ENCODE measurements around the gene BCL2A1.
A peak's percentile ranks its signal among the peaks of the same experiment; 100 is the strongest.
"Not testable (repeated sequence)": the region's sequence is repeated elsewhere in the genome, so short reads cannot be mapped to it uniquely, and the experiment has no call there.

The BCL2A1 gene

DNA sequence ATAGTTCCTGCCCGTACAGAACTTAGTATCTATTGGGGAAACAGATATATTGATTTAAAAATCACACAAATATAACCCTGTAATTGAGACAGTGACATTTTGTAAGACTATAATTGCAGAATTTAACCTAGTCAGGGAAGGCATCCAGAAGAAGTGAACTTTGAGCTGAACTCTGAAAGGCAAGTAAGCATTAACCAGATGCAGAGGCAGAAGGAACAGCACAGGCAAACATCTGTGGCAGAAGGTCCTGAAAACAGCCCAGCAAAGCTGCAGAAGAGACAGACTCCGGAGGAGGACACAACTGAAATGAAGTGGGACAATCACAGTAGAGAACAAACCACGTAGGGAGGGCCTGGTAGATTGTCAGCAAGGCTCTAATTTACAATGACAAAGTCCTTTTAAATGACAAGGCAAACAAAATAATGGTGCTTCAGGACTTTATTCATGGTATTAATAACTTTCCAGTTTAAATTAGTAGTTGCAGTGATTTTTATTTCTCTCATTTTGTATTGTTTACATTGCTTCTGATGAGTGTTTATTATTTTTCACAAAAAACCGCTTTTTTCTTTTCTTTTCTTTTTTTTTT is 14.5 kb downstream of the BCL2A1 start:
- no peak for DNase-seq

- no peak for DNase-seq
These were observed 16.3 kb downstream of the BCL2A1 start for GRCh38 chr15:79954661-79955060.

- DNase-seq, result no peak
These were observed 17.0 kb downstream of the BCL2A1 start for GRCh38 chr15:79953951-79954444.

- no peak for DNase-seq
These were observed 18.7 kb downstream of the BCL2A1 start for GRCh38 chr15:79952329-79952728.

- no peak for DNase-seq
These were observed 20.7 kb downstream of the BCL2A1 start for GRCh38 chr15:79950247-79950646.

DNA sequence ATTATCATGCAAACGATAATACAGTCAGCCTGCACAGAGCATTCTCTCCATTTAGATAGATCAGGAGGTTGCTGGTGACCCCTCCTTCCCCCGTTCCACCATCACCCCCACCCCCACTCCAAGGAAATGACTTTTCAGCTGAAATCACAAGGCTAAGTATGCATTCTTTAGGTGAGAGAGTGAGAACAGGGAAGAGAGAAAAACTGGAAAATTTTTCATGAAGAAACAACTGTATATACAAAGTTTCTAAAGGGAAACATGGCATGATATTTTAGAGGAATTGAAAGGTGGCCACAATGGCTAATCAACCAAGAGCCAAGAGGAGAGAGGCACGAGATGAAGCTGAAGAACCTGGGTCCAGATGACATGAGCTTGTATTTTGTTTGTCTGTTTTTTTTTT is 22.2 kb downstream of the BCL2A1 start:
- no peak for DNase-seq

GRCh38 chr15:79948095-79948695 is 22.8 kb downstream of the BCL2A1 start:
- DNase-seq, result no peak

DNA sequence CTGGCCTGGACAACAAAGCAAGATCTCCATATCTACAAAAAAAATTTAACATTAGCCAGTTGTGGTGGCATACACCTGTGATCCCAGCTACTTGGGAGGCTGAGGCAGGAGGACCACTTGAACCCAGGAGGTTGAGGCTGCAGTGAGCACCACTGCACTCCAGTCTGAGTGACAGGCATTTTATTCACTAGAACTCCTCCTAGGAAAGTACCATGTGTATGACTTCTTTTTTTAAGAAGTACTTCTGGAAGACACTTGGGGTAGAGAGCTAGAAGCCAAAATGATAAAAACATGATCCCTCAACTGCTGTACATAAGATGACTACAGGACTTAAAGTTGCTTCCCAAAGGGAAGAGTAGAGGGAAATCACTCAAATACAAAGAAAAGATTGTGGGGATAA is 24.0 kb downstream of the BCL2A1 start:
- no peak for DNase-seq

DNA sequence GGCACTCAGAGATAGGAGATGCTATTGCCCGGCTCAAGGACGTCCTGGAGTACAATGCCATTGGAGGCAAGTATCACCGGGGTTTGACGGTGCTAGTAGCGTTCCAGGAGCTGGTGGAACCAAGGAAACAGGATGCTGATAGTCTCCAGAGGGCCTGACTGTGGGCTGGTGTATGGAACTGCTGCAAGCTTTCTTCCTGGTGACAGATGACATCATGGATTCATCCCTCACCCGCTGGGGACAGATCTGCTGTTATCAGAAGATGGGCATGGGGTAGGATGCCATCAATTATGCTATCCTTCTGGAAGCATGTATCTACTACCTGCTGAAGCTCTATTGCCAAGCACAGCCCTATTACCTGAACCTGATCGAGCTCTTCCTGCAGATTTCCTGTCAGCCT is 26.4 kb downstream of the BCL2A1 start:
- DNase-seq, result no peak

DNA sequence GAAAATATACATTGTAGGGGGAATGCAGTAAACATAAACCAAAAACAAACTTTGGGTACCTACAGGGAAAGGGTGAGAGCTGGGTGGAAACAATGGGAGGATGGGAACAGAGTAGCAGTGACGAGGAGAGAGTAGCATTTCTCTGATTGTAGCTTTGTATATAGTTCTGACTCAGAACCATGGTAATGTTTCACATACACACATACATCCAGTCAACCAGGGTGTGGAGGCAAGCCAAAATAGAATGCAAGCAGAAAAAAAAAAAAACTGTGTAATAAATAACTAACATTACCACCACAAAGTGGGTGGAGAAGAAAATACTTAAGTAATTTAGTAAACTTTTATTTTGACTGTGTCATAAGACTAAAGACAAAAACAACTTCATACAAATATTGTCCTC is 27.2 kb downstream of the BCL2A1 start:
- DNase-seq, result no peak

DNA sequence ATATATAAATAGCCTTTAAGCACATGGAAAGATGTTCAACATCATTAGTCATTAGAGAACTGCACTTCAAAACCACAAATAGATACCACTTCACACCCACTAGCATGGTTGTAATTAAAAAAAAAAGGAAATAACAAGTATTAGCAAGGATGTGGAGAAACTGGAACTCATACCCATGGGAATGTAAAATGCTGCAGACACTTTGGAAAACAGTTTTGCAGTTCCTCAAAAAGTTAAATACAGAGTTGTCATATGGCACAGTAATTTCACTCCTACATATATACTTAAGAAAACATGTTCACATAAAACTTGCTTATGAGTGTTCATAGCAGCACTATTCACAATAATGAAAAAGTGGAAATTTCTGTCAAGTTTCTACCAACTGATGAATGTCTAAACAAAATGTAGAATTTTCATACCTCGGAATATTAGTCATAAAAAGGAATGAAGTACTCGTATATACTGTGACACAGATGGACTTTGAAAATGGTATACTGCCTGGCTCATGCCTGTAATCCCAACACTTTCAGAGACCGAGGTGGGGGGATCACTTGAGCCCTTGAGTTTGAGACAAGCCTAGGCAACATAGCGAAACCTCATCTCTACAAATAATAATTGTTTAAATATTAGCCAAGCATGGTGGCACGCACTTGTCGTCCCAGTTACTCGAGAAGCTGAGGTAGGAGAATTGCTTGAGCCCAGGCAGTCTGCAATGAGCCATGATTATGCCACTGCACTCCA is 28.1 kb downstream of the BCL2A1 start:
- no peak for DNase-seq

- DNase-seq, result no peak
These were observed 31.6 kb downstream of the BCL2A1 start for GRCh38 chr15:79939399-79939798.

- no peak for DNase-seq
These were observed 32.9 kb downstream of the BCL2A1 start for GRCh38 chr15:79938143-79938542.

DNA sequence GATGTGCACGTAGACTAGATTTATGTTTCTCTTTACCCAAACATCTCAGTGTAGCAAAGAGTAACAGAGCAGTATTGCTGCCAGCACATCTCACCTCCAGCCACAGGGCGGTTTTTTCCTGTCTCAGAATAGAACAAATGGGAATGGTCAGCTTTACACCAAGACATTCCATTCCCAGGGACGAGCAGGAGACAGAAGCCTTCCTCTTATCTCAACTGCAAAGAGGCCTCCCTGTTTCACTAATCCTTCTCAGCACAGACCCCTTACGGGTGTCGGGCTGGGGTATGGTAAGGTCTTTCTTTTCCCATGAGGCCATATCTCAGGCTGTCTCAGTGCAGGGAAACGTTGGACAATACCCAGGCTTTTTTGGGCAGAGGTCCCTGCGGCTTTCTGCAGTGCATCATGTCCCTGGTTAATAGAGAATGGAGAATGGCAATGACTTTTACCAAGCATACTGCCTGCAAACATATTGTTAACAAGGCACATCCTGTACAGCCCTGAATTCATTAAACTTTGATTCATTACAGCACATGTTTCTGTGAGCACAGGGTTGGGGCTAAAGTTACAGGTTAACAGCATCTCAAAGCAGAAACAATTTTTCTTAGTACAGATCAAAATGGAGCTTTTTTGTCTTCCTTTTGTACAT is 35.3 kb downstream of the BCL2A1 start:
- DNase-seq, result not testable (repeated sequence)

GRCh38 chr15:79933231-79933630 is 37.8 kb downstream of the BCL2A1 start:
- DNase-seq, result no peak

GRCh38 chr15:79932447-79932846 is 38.5 kb downstream of the BCL2A1 start:
- no peak for DNase-seq

DNA sequence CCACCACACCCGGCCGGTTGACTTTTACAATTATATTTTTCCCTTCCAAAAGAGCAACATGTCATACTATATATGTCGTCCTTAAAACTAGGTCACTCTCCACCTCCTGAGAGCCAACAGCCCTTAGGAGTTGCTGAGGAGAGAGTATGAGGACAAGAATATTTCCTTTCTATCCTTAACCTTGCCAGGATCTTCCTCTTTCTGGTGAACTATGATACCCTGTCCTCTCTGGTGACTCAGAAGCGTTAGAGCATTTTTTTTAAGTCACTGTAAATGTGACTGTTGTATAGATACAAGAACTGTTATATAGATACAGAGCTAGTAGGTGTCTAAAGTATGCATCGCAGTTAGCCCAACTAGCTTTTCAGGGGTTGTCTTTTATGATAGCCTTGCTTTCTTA is 40.5 kb downstream of the BCL2A1 start:
- DNase-seq, result no peak

DNA sequence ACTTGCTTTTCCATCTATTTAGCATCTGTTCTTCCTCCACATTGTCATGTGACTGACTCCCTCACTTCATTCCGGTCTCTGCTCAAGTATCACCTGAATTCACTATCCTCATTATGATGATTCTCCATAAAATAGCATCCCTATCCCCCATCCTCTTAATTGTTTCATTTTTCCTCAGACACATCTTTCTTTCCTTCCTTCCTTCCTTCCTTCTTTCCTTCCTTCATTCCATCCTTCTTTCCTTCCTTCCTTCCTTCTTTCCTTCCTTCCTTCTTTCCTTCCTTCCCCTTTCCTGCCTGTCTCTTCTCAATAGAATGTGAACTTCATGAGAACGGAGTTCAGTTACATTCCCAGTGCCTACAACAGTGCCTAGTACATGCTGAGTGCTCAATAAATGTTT is 41.6 kb downstream of the BCL2A1 start:
- DNase-seq, result no peak

- not testable (repeated sequence) for DNase-seq
These were observed 44.9 kb downstream of the BCL2A1 start for GRCh38 chr15:79926116-79926515.

- DNase-seq, result no peak
These were observed 46.6 kb downstream of the BCL2A1 start for GRCh38 chr15:79924379-79924778.

DNA sequence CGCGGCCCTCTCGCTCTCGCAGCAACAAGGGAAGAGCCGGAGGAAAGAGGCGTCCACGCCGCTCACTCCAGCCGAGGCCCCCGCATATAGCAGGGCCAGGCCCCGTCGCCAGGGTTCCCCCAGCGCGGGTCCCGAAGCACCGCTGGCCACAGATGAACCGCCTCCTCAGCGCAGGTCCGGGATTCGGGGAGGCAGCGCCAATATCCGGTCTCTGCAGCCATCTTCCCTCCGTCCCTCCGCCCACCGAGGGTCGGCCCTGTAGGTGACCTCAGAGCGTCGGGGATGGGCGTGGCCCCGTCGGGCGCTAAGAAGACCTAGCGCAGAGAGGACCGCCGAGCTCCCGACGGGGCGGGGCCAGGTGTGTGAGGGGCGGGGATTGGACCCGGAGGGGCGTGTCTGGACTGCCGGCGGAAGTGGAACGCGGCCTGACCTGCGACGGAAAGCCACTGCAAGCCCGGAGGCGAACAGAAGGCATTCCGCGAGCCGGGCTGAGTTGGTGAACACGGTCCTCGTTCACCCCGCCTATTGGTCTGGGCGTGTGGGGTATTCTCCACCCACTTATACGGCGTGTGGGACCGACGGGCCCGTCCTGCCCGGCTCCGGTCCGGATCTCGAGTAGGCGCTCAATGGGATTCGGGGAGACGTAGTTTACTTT is 47.4 kb downstream of the BCL2A1 start:
- peak; percentile 98 for DNase-seq

GRCh38 chr15:79923079-79923514 is 47.9 kb downstream of the BCL2A1 start:
- no peak for DNase-seq

DNA sequence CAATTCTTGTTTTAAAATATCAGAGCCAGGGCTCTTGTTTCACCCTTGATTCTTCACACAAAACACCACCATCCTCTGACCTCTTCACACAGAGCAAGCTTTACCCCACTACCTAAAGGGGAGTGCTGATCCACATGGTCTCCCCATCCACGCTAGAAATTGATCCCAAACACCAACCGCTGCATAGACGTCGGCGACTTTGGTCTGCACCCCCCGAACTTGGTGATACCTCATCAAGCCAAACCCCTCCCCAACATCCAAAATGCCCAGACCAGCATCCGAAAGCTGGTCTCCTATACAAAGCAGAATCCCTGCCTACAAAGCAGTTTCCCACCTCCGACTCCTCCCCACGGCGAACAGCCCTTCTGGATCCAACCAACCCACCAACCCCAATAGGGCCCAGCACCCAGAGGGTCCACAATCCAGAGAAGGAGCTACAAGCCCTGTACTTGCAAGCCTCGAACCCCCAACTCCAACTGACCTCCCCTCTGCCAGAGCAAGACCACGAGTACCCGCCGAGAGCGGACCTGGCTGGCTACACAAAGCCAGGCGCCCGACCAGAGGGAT is 48.4 kb downstream of the BCL2A1 start:
- no peak for DNase-seq
